Erythroblast (primary cell): Measurements from ENCODE around the gene PIGC.

ENCODE experiments used
- GATA1 ChIP-seq: IDR thresholded peaks from 2 replicates; pipeline ENCODE4 v1.6.1; 2011; ENCODE audit warnings: low read depth, mild to moderate bottlenecking, control low read depth, low read length, moderate library complexity
- POLR2A ChIP-seq: IDR thresholded peaks from 2 replicates; pipeline ENCODE4 v1.6.1; 2011; ENCODE audit warnings: mild to moderate bottlenecking, low read length

- TF ChIP-seq POLR2A (no peak), GATA1 (no peak)
These were observed 36.9 kb downstream of the PIGC start for GRCh38 chr1:172406968-172407367.
